GM21447 (cell line): ENCODE measurements around the gene ARMC7.

Experiments
- ATAC-seq: cut with Tn5 transposase; IDR thresholded peaks from one replicate; pipeline ENCODE4 v1.9.1; 2021; ENCODE audit not compliant: unreplicated experiment

The ARMC7 gene

GRCh38 chr17:75098861-75099260, 10.9 kb upstream of the ARMC7 start:
- no peak for ATAC-seq

GRCh38 chr17:75099881-75100595, 9.7 kb upstream of the ARMC7 start:
- ATAC-seq, result no peak

GRCh38 chr17:75102385-75102821, 7.4 kb upstream of the ARMC7 start:
- ATAC-seq, result no peak

- no peak for ATAC-seq
Observed at GRCh38 chr17:75103601-75104554, 5.9 kb upstream of the ARMC7 start.

GRCh38 chr17:75105126-75106080, 4.4 kb upstream of the ARMC7 start:
- ATAC-seq, result no peak

- no peak for ATAC-seq
Observed at GRCh38 chr17:75108193-75108592, 1.6 kb upstream of the ARMC7 start.

GRCh38 chr17:75109046-75109406, 743 bp upstream of the ARMC7 start:
- no peak for ATAC-seq

GRCh38 chr17:75110234-75110937, 617 bp downstream of the ARMC7 start:
- no peak for ATAC-seq

GRCh38 chr17:75111777-75112335, 2.1 kb downstream of the ARMC7 start:
- no peak for ATAC-seq

- peak; percentile 45 for ATAC-seq
Observed at GRCh38 chr17:75113798-75114551, 4.2 kb downstream of the ARMC7 start.

GRCh38 chr17:75114552-75115314, 5.0 kb downstream of the ARMC7 start:
- no peak for ATAC-seq

GRCh38 chr17:75115555-75115954, 5.8 kb downstream of the ARMC7 start:
- ATAC-seq, result no peak

GRCh38 chr17:75116737-75117136, 7.0 kb downstream of the ARMC7 start:
- ATAC-seq, result no peak

- no peak for ATAC-seq
Observed at GRCh38 chr17:75118307-75118706, 8.5 kb downstream of the ARMC7 start.

- no peak for ATAC-seq
Observed at GRCh38 chr17:75124041-75124818, 14.5 kb downstream of the ARMC7 start.

GRCh38 chr17:75124819-75125162, 15.0 kb downstream of the ARMC7 start:
- no peak for ATAC-seq

- no peak for ATAC-seq
Observed at GRCh38 chr17:75125984-75126383, 16.2 kb downstream of the ARMC7 start.

- no peak for ATAC-seq
Observed at GRCh38 chr17:75126954-75127353, 17.2 kb downstream of the ARMC7 start.
